ENCODE data around the gene OR2F2.

OR2F2 gene

GRCh38 chr7:143979998-143980397, 45.0 kb downstream of the OR2F2 start:
- DNase-seq = no peak

GRCh38 chr7:143980746-143981510, 45.9 kb downstream of the OR2F2 start:
- no peak for DNase-seq

- no peak for DNase-seq
These were observed 48.9 kb downstream of the OR2F2 start for GRCh38 chr7:143983960-143984359.

All from activated gamma-delta T cell treated with Interleukin-2 at 50 U/mL for 16 hours (primary cell).